SK-N-MC (cell line): ENCODE results near the gene CTAGE9.

Experiments used
- DNase-seq: peaks from one replicate; pipeline ENCODE4 v3.0.0-alpha.2; 2011; ENCODE audit warnings: low read depth, low spot score
- H3K27ac ChIP-seq: fragments of 200-600 bp; sonication (generic); 2 replicates; pipeline ENCODE4 v1.5.1; 2016; ENCODE audit warnings: mixed run types
- H3K36me3 ChIP-seq: fragments of 200-600 bp; sonication (generic); 2 replicates; pipeline ENCODE4 v1.6.1; 2017; ENCODE audit warnings: antibody characterized with exemption, low read length, mixed read lengths; ENCODE audit not compliant: insufficient read depth
- H3K4me3 ChIP-seq: fragments of 200-600 bp; sonication (generic); 2 replicates; pipeline ENCODE4 v1.5.1; 2016
- H3K9ac ChIP-seq: fragments of 200-600 bp; sonication (generic); 2 replicates; pipeline ENCODE4 v1.8.0; 2017; ENCODE audit warnings: mixed run types, mixed read lengths; ENCODE audit not compliant: insufficient read length
- H3K9me3 ChIP-seq: fragments of 200-600 bp; sonication (generic); 2 replicates; pipeline ENCODE4 v1.6.1; 2017; ENCODE audit warnings: low read depth, mild to moderate bottlenecking, antibody characterized with exemption, low read length, moderate library complexity, mixed read lengths
- EZH2 ChIP-seq: fragments of 200-600 bp; sonication (generic); IDR thresholded peaks from one replicate; pipeline ENCODE4 v1.6.1; 2017; ENCODE audit warnings: antibody characterized with exemption
- FOXP2 ChIP-seq: optimal IDR thresholded peaks from 2 replicates; pipeline ENCODE3; 2011; ENCODE audit warnings: mild to moderate bottlenecking, moderate library complexity; ENCODE audit not compliant: insufficient read depth; ENCODE audit errors: extremely low read length, control extremely low read depth
- POLR2AphosphoS5 ChIP-seq: IDR thresholded peaks from 2 replicates; pipeline ENCODE4 v1.6.1; 2012; ENCODE audit warnings: mild to moderate bottlenecking, low read depth, low read length, borderline replicate concordance

Gene CTAGE9

GRCh38 chr6:131669891-131670290 lies 40.9 kb downstream of the CTAGE9 start:
- no peaks in the 10 kb centered on the region for H3K36me3 ChIP-seq
- no peak overlapping the region for H3K27ac ChIP-seq
- H3K9ac ChIP-seq = no peak overlapping the region
- H3K4me3 ChIP-seq = no peak overlapping the region
- DNase-seq = no peak
- no peaks in the 10 kb centered on the region for H3K9me3 ChIP-seq
- TF ChIP-seq EZH2 (no peak), FOXP2 (no peak), POLR2AphosphoS5 (no peak)

- no peak overlapping the region for H3K4me3 ChIP-seq
- H3K27ac ChIP-seq = no peak overlapping the region
- H3K9me3 ChIP-seq = no peaks in the 10 kb centered on the region
- no peak overlapping the region for H3K9ac ChIP-seq
- TF ChIP-seq POLR2AphosphoS5 = no peak
- no peak for TF ChIP-seq FOXP2
- no peak for TF ChIP-seq EZH2
- DNase-seq = no peak
- H3K36me3 ChIP-seq = no peaks in the 10 kb centered on the region
Observed at GRCh38 chr6:131663578-131664165, 47.1 kb downstream of the CTAGE9 start.

- no peak for DNase-seq
- Histone ChIP-seq H3K36me3 (no peaks in the 10 kb centered on the region; the same call in 1 of the 2 replicates), H3K4me3 (no peak overlapping the region), H3K9me3 (no peaks in the 10 kb centered on the region), H3K9ac (no peak overlapping the region), H3K27ac (no peak overlapping the region)
- TF ChIP-seq POLR2AphosphoS5 (no peak), FOXP2 (no peak), EZH2 (no peak)
Observed at GRCh38 chr6:131660195-131660594, 50.6 kb downstream of the CTAGE9 start.
